ENCODE results near the gene SNX9.
"Not testable (repeated sequence)": the region's sequence is repeated elsewhere in the genome, so short reads cannot be mapped to it uniquely, and the experiment has no call there.

Gene SNX9

DNA sequence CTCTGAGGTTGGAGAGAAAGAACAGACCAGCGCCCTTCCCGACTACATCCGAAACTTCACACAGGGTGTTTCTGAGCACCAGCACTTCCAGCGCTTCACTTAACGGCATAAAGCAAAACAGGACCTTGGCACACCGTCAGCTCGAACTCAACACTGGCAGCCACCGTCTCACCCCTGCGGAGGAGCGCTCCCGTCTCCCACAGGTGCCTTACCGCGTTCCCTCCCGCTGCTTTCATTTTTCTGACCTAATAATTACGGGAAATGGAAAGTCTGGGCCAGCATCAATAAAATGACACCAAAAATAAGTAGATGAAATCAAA, 120.9 kb downstream of the SNX9 start:
- Histone ChIP-seq H2AFZ (ENCODE audit: low read depth, low read length) (no peak overlapping the region), H3K9me3 (ENCODE audit: low read length) (no peaks in the 10 kb centered on the region), H3K36me3 (ENCODE audit: insufficient read depth, low read length) (peaks cover 51% of the 10 kb centered on the region), H3K4me3 (ENCODE audit: low read length) (no peak overlapping the region), H3K27me3 (ENCODE audit: insufficient read depth, low read length) (no peaks in the 10 kb centered on the region), H3K4me1 (ENCODE audit: insufficient read depth, low read length) (no peaks in the 10 kb centered on the region)

GRCh38 chr6:157944983-157945931, 122.2 kb downstream of the SNX9 start:
- H3K9me3 ChIP-seq (ENCODE audit: low read length) = peaks cover 2% of the 10 kb centered on the region
- H3K4me3 ChIP-seq (ENCODE audit: low read length) = no peak overlapping the region
- no peaks in the 10 kb centered on the region for H3K27me3 ChIP-seq (ENCODE audit: insufficient read depth, low read length)
- no peak overlapping the region for H2AFZ ChIP-seq (ENCODE audit: low read depth, low read length)
- no peaks in the 10 kb centered on the region for H3K4me1 ChIP-seq (ENCODE audit: insufficient read depth, low read length)
- peaks cover 40% of the 10 kb centered on the region for H3K36me3 ChIP-seq (ENCODE audit: insufficient read depth, low read length)

- Histone ChIP-seq H2AFZ (ENCODE audit: low read depth, low read length) (no peak overlapping the region), H3K4me3 (ENCODE audit: low read length) (no peak overlapping the region), H3K27me3 (ENCODE audit: insufficient read depth, low read length) (no peaks in the 10 kb centered on the region), H3K4me1 (ENCODE audit: insufficient read depth, low read length) (no peaks in the 10 kb centered on the region), H3K36me3 (ENCODE audit: insufficient read depth, low read length) (peaks cover 31% of the 10 kb centered on the region), H3K9me3 (ENCODE audit: low read length) (peaks cover 2% of the 10 kb centered on the region)
These were observed 123.1 kb downstream of the SNX9 start for GRCh38 chr6:157946053-157946617.

GRCh38 chr6:157946865-157947532, 124.0 kb downstream of the SNX9 start:
- Histone ChIP-seq H3K27me3 (ENCODE audit: insufficient read depth, low read length) (no peaks in the 10 kb centered on the region), H2AFZ (ENCODE audit: low read depth, low read length) (no peak overlapping the region), H3K9me3 (ENCODE audit: low read length) (peaks cover 2% of the 10 kb centered on the region)

GRCh38 chr6:157950899-157951298, 127.9 kb downstream of the SNX9 start:
- not testable (repeated sequence) for H3K4me3 ChIP-seq (ENCODE audit: low read length); H3K4me1 ChIP-seq (ENCODE audit: insufficient read depth, low read length); H3K9me3 ChIP-seq (ENCODE audit: low read length); H3K27me3 ChIP-seq (ENCODE audit: insufficient read depth, low read length); H2AFZ ChIP-seq (ENCODE audit: low read depth, low read length); H3K36me3 ChIP-seq (ENCODE audit: insufficient read depth, low read length)

More at GRCh38 chr6:157946865-157947532, 124.0 kb downstream of the SNX9 start:
- Histone ChIP-seq H3K36me3 (ENCODE audit: insufficient read depth, low read length) (peaks cover 24% of the 10 kb centered on the region), H3K4me1 (ENCODE audit: insufficient read depth, low read length) (no peaks in the 10 kb centered on the region), H3K4me3 (ENCODE audit: low read length) (no peak overlapping the region)

DNA sequence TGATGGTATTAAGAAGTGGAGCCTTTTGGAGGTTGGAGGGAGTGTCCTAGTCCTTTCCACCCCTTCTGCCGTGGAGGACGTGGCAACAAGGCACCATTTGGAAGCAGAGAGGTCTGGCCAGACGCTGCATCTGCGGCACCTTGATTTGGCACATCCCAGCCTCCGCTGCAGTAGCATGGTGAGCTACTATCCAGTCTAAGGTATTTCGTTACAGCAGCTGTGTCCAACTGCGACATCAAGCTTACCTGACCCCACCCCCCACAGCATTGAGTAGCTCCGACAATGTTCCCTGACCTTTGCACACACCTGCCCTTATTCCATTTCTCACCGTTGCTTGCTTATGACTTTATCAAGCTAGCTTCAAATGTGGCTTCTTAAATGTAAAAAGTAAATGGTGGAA, 128.8 kb downstream of the SNX9 start:
- no peak overlapping the region for H2AFZ ChIP-seq (ENCODE audit: low read depth, low read length)
- H3K4me3 ChIP-seq (ENCODE audit: low read length) = no peak overlapping the region
- H3K9me3 ChIP-seq (ENCODE audit: low read length) = peaks cover 2% of the 10 kb centered on the region
- H3K36me3 ChIP-seq (ENCODE audit: insufficient read depth, low read length) = no peaks in the 10 kb centered on the region
- H3K4me1 ChIP-seq (ENCODE audit: insufficient read depth, low read length) = peaks cover 8% of the 10 kb centered on the region
- no peaks in the 10 kb centered on the region for H3K27me3 ChIP-seq (ENCODE audit: insufficient read depth, low read length)

DNA sequence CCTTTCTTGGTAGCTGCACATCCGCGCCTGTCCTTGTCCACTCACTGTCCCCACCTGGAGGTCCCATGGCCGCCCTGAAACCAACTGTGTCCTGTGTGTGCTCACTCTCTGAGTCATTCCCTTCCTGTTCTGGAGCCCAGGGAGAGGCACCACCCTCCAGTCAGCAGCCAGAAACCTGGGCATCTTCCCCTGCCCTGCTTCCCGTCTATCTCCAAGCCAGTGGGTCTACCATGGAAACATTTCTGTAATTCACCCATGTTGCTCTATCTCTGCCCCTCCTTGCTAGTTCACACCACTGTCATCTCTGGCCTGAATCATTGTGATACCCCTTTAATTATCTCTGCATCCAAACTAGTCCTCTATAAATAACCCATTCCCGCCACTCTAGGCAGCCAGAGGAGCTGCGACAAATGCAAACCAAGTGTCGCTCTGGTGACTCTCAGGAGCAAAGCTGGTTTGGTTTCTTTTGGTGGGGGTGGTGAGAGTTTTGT, 129.9 kb downstream of the SNX9 start:
- Histone ChIP-seq H3K4me3 (ENCODE audit: low read length) (no peak overlapping the region), H2AFZ (ENCODE audit: low read depth, low read length) (no peak overlapping the region), H3K4me1 (ENCODE audit: insufficient read depth, low read length) (peaks cover 8% of the 10 kb centered on the region), H3K36me3 (ENCODE audit: insufficient read depth, low read length) (no peaks in the 10 kb centered on the region), H3K9me3 (ENCODE audit: low read length) (peaks cover 7% of the 10 kb centered on the region), H3K27me3 (ENCODE audit: insufficient read depth, low read length) (no peaks in the 10 kb centered on the region)

GRCh38 chr6:157953580-157954091, 130.6 kb downstream of the SNX9 start:
- Histone ChIP-seq H3K4me1 (ENCODE audit: insufficient read depth, low read length) (peaks cover 8% of the 10 kb centered on the region), H3K4me3 (ENCODE audit: low read length) (no peak overlapping the region), H3K9me3 (ENCODE audit: low read length) (peaks cover 8% of the 10 kb centered on the region)

DNA sequence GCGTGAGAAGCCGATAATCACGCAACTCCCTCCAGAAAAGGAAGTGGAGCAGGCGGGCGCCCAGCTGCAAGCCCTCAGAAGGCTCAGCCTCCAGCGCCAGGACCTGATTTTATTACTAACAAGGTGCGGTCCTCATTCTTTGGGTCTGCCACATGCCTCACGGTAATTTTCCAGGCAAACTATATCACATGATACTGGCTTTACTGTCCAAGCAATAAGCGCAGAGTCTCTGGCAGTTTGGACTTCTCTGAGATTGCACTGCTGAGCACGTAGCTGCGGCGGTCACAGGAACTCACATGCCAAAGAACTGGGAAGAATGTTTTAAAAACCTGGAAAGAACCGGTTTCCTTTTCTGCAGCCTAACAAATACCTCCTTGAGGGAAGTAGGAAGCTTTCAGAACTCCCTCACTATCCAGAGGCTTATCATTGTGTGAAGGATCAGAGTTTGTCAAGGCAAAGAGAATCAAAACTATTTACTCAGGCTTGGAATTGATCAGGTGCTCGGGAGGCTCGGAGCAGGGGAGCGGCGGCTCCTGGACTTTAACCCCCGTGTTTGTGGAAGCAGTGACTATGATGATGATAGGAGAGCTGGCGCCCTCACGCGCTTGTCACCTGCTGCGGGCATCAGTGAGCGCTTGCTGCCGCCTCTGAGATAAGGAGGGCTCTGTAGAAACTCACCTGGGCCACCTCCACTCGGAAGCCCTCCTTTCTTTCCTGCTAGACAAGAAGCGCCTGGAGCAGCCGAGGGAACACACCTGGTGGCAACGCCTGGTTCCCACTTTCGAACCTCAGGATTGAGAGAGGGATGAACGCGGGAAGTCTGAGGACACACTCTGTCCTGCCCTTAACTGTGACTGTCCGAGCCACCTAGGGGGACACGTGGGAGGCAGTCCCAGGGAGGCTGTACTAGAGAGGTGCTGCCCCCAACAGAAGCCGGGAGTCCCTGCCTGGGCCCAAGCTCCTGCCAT, 131.4 kb downstream of the SNX9 start:
- no peak overlapping the region for H3K4me3 ChIP-seq (ENCODE audit: low read length)
- H3K9me3 ChIP-seq (ENCODE audit: low read length) = peaks cover 8% of the 10 kb centered on the region
- no peak overlapping the region for H2AFZ ChIP-seq (ENCODE audit: low read depth, low read length)
- H3K36me3 ChIP-seq (ENCODE audit: insufficient read depth, low read length) = no peaks in the 10 kb centered on the region
- no peaks in the 10 kb centered on the region for H3K27me3 ChIP-seq (ENCODE audit: insufficient read depth, low read length)
- peaks cover 8% of the 10 kb centered on the region for H3K4me1 ChIP-seq (ENCODE audit: insufficient read depth, low read length)

More at GRCh38 chr6:157953580-157954091, 130.6 kb downstream of the SNX9 start:
- Histone ChIP-seq H2AFZ (ENCODE audit: low read depth, low read length) (no peak overlapping the region), H3K36me3 (ENCODE audit: insufficient read depth, low read length) (no peaks in the 10 kb centered on the region), H3K27me3 (ENCODE audit: insufficient read depth, low read length) (no peaks in the 10 kb centered on the region)

DNA sequence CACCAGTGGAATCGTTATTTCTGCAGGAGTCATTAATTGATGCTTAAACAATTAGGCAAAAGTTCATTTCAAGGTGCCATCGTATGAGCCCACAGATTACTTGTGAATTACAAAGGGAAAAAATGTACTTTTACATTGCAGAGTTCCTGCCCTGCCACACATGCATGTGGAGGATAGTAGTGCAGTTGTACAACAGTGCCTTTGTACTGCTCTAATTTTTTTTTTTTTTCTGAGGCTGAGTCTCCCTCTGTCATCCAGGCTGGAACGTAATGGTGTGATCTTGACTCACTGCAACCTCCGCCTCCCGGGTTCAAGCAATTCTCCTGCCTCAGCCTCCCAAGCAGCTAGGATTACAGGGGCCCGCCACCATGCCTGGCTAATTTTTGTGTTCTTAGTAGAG, 132.6 kb downstream of the SNX9 start:
- Histone ChIP-seq H3K27me3 (ENCODE audit: insufficient read depth, low read length) (no peaks in the 10 kb centered on the region), H3K9me3 (ENCODE audit: low read length) (peaks cover 12% of the 10 kb centered on the region), H3K4me3 (ENCODE audit: low read length) (no peak overlapping the region), H3K36me3 (ENCODE audit: insufficient read depth, low read length) (no peaks in the 10 kb centered on the region), H2AFZ (ENCODE audit: low read depth, low read length) (no peak overlapping the region), H3K4me1 (ENCODE audit: insufficient read depth, low read length) (peaks cover 8% of the 10 kb centered on the region)

GRCh38 chr6:157956171-157956730, 133.2 kb downstream of the SNX9 start:
- H3K4me1 ChIP-seq (ENCODE audit: insufficient read depth, low read length) = peaks cover 8% of the 10 kb centered on the region
- no peak overlapping the region for H3K4me3 ChIP-seq (ENCODE audit: low read length)
- H3K36me3 ChIP-seq (ENCODE audit: insufficient read depth, low read length) = no peaks in the 10 kb centered on the region
- no peak overlapping the region for H2AFZ ChIP-seq (ENCODE audit: low read depth, low read length)
- H3K27me3 ChIP-seq (ENCODE audit: insufficient read depth, low read length) = no peaks in the 10 kb centered on the region
- H3K9me3 ChIP-seq (ENCODE audit: low read length) = peaks cover 12% of the 10 kb centered on the region
